SK-N-DZ (cell line): ENCODE results near the gene SMIM35.

ENCODE experiments used
- DNase-seq: peaks from one replicate; pipeline ENCODE4 v3.0.0-alpha.2; 2015; ENCODE audit warnings: low spot score

The SMIM35 gene

GRCh38 chr11:118111019-118111743, 24.4 kb upstream of the SMIM35 start:
- DNase-seq: no peak

- no peak for DNase-seq
These were observed 22.5 kb upstream of the SMIM35 start for GRCh38 chr11:118109231-118109630.

GRCh38 chr11:118108513-118108912, 21.8 kb upstream of the SMIM35 start:
- no peak for DNase-seq

GRCh38 chr11:118106789-118107335, 20.1 kb upstream of the SMIM35 start:
- no peak for DNase-seq

- DNase-seq: no peak
These were observed 19.0 kb upstream of the SMIM35 start for GRCh38 chr11:118105657-118106305.

- DNase-seq: no peak
These were observed 17.7 kb upstream of the SMIM35 start for GRCh38 chr11:118104491-118104890.

- DNase-seq: no peak
These were observed 16.0 kb upstream of the SMIM35 start for GRCh38 chr11:118102721-118103261.

- no peak for DNase-seq
These were observed 14.0 kb upstream of the SMIM35 start for GRCh38 chr11:118100691-118101232.

GRCh38 chr11:118099838-118100556, 13.2 kb upstream of the SMIM35 start:
- no peak for DNase-seq

GRCh38 chr11:118098996-118099837, 12.5 kb upstream of the SMIM35 start:
- DNase-seq: no peak

- no peak for DNase-seq
These were observed 9.2 kb upstream of the SMIM35 start for GRCh38 chr11:118095967-118096367.

GRCh38 chr11:118095493-118095892, 8.7 kb upstream of the SMIM35 start:
- no peak for DNase-seq

GRCh38 chr11:118092907-118093571, 6.3 kb upstream of the SMIM35 start:
- no peak for DNase-seq

- DNase-seq: no peak
These were observed 4.9 kb upstream of the SMIM35 start for GRCh38 chr11:118091690-118092089.

GRCh38 chr11:118090545-118091162, 3.9 kb upstream of the SMIM35 start:
- DNase-seq: no peak

- DNase-seq: no peak
These were observed 1.8 kb upstream of the SMIM35 start for GRCh38 chr11:118088531-118088930.

- no peak for DNase-seq
These were observed 1.2 kb upstream of the SMIM35 start for GRCh38 chr11:118087931-118088330.

GRCh38 chr11:118084656-118085055, 2.1 kb downstream of the SMIM35 start:
- no peak for DNase-seq

GRCh38 chr11:118084247-118084646, 2.5 kb downstream of the SMIM35 start:
- DNase-seq: no peak
